HepG2 (cell line): ENCODE results near the gene LZTR1. TPM values are rescaled to one million over a fixed set of nuclear protein-coding genes. Genes with fewer than 3 reads are reported as not detected.

Experiments used
- CCDC6 ChIP-seq: sonication (generic); formaldehyde crosslinking; IDR thresholded peaks from 2 replicates; pipeline ENCODE4 v1.8.1; 2022; ENCODE audit warnings: mild to moderate bottlenecking, missing genetic modification reagents, moderate library complexity
- FOSL1 ChIP-seq: sonication (generic); formaldehyde crosslinking; IDR thresholded peaks from 2 replicates; pipeline ENCODE4 v1.9.0; 2021; ENCODE audit warnings: missing genetic modification reagents, borderline replicate concordance
- GRHL1 ChIP-seq: sonication (generic); formaldehyde crosslinking; conservative IDR thresholded peaks from 2 replicates; pipeline ENCODE4 v1.8.0; 2022; ENCODE audit warnings: missing genetic modification reagents
- HOXA9 ChIP-seq: sonication (generic); formaldehyde crosslinking; IDR thresholded peaks from 2 replicates; pipeline ENCODE4 v1.8.1; 2022; ENCODE audit warnings: missing genetic modification reagents, mild to moderate bottlenecking, moderate library complexity, borderline replicate concordance
- JUNB ChIP-seq: sonication (generic); formaldehyde crosslinking; IDR thresholded peaks from 2 replicates; pipeline ENCODE4 v1.8.0; 2022; ENCODE audit warnings: missing genetic modification reagents, mild to moderate bottlenecking, borderline replicate concordance
- MIER2 ChIP-seq: IDR thresholded peaks from 2 replicates; pipeline ENCODE4 v1.6.1; 2016; ENCODE audit warnings: missing biosample characterization, missing genetic modification reagents
- PRMT3 ChIP-seq: sonication (generic); formaldehyde crosslinking; IDR thresholded peaks from 2 replicates; pipeline ENCODE4 v1.8.1; 2022; ENCODE audit warnings: low read depth, mild to moderate bottlenecking, moderate library complexity, missing genetic modification reagents, borderline replicate concordance
- SETDB1 ChIP-seq: sonication (generic); formaldehyde crosslinking; IDR thresholded peaks from 2 replicates; pipeline ENCODE4 v1.5.1; 2020; ENCODE audit warnings: missing genetic modification reagents, mild to moderate bottlenecking, borderline replicate concordance
- SMAD1 ChIP-seq: sonication (generic); formaldehyde crosslinking; IDR thresholded peaks from 2 replicates; pipeline ENCODE4 v1.4.0; 2020; ENCODE audit warnings: missing genetic modification reagents, low read depth, mild to moderate bottlenecking, borderline replicate concordance
- U2AF2 ChIP-seq: fragments of 200-400 bp; formaldehyde crosslinking; IDR thresholded peaks from 2 replicates; pipeline ENCODE4 v1.6.1; 2017; ENCODE audit warnings: low read depth, mild to moderate bottlenecking, low read length
- ZBTB21 ChIP-seq: sonication (generic); formaldehyde crosslinking; IDR thresholded peaks from 2 replicates; pipeline ENCODE4 v1.4.0; 2020; ENCODE audit warnings: missing genetic modification reagents
- ZBTB39 ChIP-seq: sonication (generic); formaldehyde crosslinking; IDR thresholded peaks from 2 replicates; pipeline ENCODE4 v1.5.0; 2020; ENCODE audit warnings: missing genetic modification reagents
- ZKSCAN1 ChIP-seq: fragments of 150-350 bp; IDR thresholded peaks from 2 replicates; pipeline ENCODE4 v1.6.1; 2014; ENCODE audit warnings: low read length
- ZNF101 ChIP-seq: sonication (generic); formaldehyde crosslinking; IDR thresholded peaks from 2 replicates; pipeline ENCODE4 v1.4.0; 2020; ENCODE audit warnings: mild to moderate bottlenecking, low read depth, missing genetic modification reagents, borderline replicate concordance
- ZNF547 ChIP-seq: sonication (generic); formaldehyde crosslinking; IDR thresholded peaks from 2 replicates; pipeline ENCODE4 v1.5.1; 2020; ENCODE audit warnings: mild to moderate bottlenecking, missing genetic modification reagents
- ZNF558 ChIP-seq: sonication (generic); formaldehyde crosslinking; IDR thresholded peaks from 2 replicates; pipeline ENCODE4 v1.9.0; 2022; ENCODE audit warnings: mild to moderate bottlenecking, missing genetic modification reagents, borderline replicate concordance
- ZNF687 ChIP-seq: sonication (generic); formaldehyde crosslinking; IDR thresholded peaks from 2 replicates; pipeline ENCODE4 v1.5.1; 2020; ENCODE audit warnings: mild to moderate bottlenecking, missing genetic modification reagents, moderate library complexity
- ZNF746 ChIP-seq: sonication (generic); formaldehyde crosslinking; IDR thresholded peaks from 2 replicates; pipeline ENCODE4 v1.8.0; 2022; ENCODE audit warnings: mild to moderate bottlenecking, missing genetic modification reagents
- polyA plus RNA-seq, 8 experiments: library from polyadenylated mRNA; depleted of rRNA in 3 of 8; stranded (reverse) in 7 of 8; unstranded in 1 of 8; fragments of >200 nt; fragmentation: Illumina TruSeq in 4 of 8; extraction: Trizol in 4 of 8; gene quantifications; 2 replicates each; pipeline versions ENCODE4 v1.2.1 to v1.2.3, GENCODE V29; 2011 to 2016; ENCODE audit warnings: low read depth in 4 of 8, missing spikeins in 1 of 8, mixed read lengths in 1 of 8; ENCODE audit not compliant: insufficient read depth in 1 of 8
- total RNA-seq, 5 experiments: library from RNA; depleted of rRNA; stranded (reverse); fragments of >200 nt; fragmentation: Illumina TruSeq; extraction: Trizol; gene quantifications; 2 replicates each; pipeline ENCODE4 v1.2.3, GENCODE V29; 2016; ENCODE audit warnings: low read depth in 1 of 5
- TF ChIP-seq, protein P1 (sequence below): sonication (generic); formaldehyde crosslinking; IDR thresholded peaks from 2 replicates; pipeline ENCODE4 v1.5.0; 2020; ENCODE audit warnings: missing genetic modification reagents

LZTR1 gene
- total and polyA plus RNA-seq, 2 of the 13 experiments (the other 11 are each of a cell fraction or from before 2014, with no cell fraction given): 21.8 to 22.4 TPM

GRCh38 chr22:20951151-20951931 lies 30.8 kb upstream of the LZTR1 start (continued):
- TF ChIP-seq U2AF2 (no peak), CCDC6 (CRISPR knock-in tag) (no peak), SMAD1 (CRISPR knock-in tag) (no peak), ZNF687 (CRISPR knock-in tag) (no peak), ZNF101 (CRISPR knock-in tag) (no peak), SETDB1 (CRISPR knock-in tag) (no peak), ZNF558 (CRISPR knock-in tag) (no peak), JUNB (CRISPR knock-in tag) (no peak), ZNF746 (CRISPR knock-in tag) (no peak), ZKSCAN1 (no peak), ZNF547 (CRISPR knock-in tag) (no peak), MIER2 (no peak), FOSL1 (CRISPR knock-in tag) (no peak), HOXA9 (no peak), GRHL1 (no peak), PRMT3 (no peak), ZBTB21 (CRISPR knock-in tag) (no peak), ZBTB39 (CRISPR knock-in tag) (no peak)
- TF ChIP-seq, protein P1, sequence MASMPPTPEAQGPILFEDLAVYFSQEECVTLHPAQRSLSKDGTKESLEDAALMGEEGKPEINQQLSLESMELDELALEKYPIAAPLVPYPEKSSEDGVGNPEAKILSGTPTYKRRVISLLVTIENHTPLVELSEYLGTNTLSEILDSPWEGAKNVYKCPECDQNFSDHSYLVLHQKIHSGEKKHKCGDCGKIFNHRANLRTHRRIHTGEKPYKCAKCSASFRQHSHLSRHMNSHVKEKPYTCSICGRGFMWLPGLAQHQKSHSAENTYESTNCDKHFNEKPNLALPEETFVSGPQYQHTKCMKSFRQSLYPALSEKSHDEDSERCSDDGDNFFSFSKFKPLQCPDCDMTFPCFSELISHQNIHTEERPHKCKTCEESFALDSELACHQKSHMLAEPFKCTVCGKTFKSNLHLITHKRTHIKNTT (CRISPR knock-in tag): no peak
